ENCODE measurements around the gene CDHR5.

GRCh38 chr11:637593-638521, 13.1 kb upstream of the CDHR5 start:
- TF ChIP-seq GATA2 (IDR thresholded peaks at IDR 0.05; ENCODE audit: low read depth, low read length) (no peak), GATA3 (IDR thresholded peaks at IDR 0.05; ENCODE audit: low read depth, low read length) (no peak)

Measured in SH-SY5Y (cell line).